Gastrocnemius medialis (tissue), 4 donors: Measurements from ENCODE around the gene APOH. TPM values are rescaled to one million over a fixed set of nuclear protein-coding genes. Genes with fewer than 3 reads are reported as not detected.

Experiments
- ATAC-seq, 2 donors: fragments of 150-250 bp; one replicate each; pipeline ENCODE4 v1.9.1; 2016
- DNase-seq, 2 donors: peaks; one replicate each; pipeline ENCODE4 v3.0.0-alpha.2; 2019
- H3K27ac ChIP-seq, 4 donors: fragments of 200-600 bp; sonication (generic); 1 replicate in 1 of 4; 2 replicates in 3 of 4; pipeline ENCODE4 v1.5.1; 2016 to 2018; ENCODE audit warnings: mild to moderate bottlenecking in 2 of 4, moderate library complexity in 1 of 4
- H3K27me3 ChIP-seq, 3 donors: fragments of 200-600 bp; sonication (generic) in 2 of 3; 1 replicate in 1 of 3; 2 replicates in 2 of 3; pipeline versions ENCODE4 v1.5.1 to v1.6.0; 2016 to 2019; ENCODE audit warnings: mild to moderate bottlenecking in 1 of 3, moderate library complexity in 1 of 3
- H3K36me3 ChIP-seq, 2 donors: fragments of 200-600 bp; sonication (generic) in 1 of 2; one replicate each; pipeline ENCODE4 v1.5.1; 2017 to 2018
- H3K4me1 ChIP-seq, 2 donors: fragments of 200-600 bp; sonication (generic) in 1 of 2; one replicate each; pipeline ENCODE4 v1.5.1; 2016 to 2017; ENCODE audit warnings: mild to moderate bottlenecking in 2 of 2
- H3K4me3 ChIP-seq, 4 donors: fragments of 200-600 bp; sonication (generic) in 3 of 4; 1 replicate in 1 of 4; 2 replicates in 3 of 4; pipeline ENCODE4 v1.5.1; 2016 to 2019; ENCODE audit warnings: mild to moderate bottlenecking in 2 of 4
- H3K9me3 ChIP-seq, 3 donors: fragments of 200-600 bp; sonication (generic) in 2 of 3; 1 replicate in 1 of 3; 2 replicates in 2 of 3; pipeline ENCODE4 v1.5.1; 2016 to 2019
- POLR2A ChIP-seq, 2 donors: fragments of 450-650 bp; IDR thresholded peaks; one replicate each; pipeline ENCODE4 v1.6.1; 2017; ENCODE audit warnings: antibody characterized with exemption in 2 of 2, mild to moderate bottlenecking in 2 of 2, moderate library complexity in 2 of 2
- in situ Hi-C, 4 donors: fragments of 200-750 bp; cut with MboI; loops; one replicate each; pipeline versions ENCODE4 v1.15.0 to v1.8.0; 2017; ENCODE audit warnings: low sequenced_read_pairs in 4 of 4
- intact Hi-C: fragments of 100-400 bp; cut with DNase I; formaldehyde crosslinking; loops from one replicate; pipeline ENCODE4 v1.15.1; 2023; ENCODE audit warnings: low total_unique reads
- total RNA-seq, 4 donors: library from RNA; depleted of rRNA; stranded (reverse); fragments of >200 nt; gene quantifications; one replicate each; pipeline versions ENCODE4 v1.1.0 to v1.2.3, GENCODE V29; 2016
- TF ChIP-seq, protein P1 (sequence below), 5 experiments: fragments of 450-650 bp in 3 of 5; fragments of 200-600 bp in 2 of 5; sonication (generic) in 2 of 5; IDR thresholded peaks in 4 of 5; conservative IDR thresholded peaks in 1 of 5; 1 replicate in 4 of 5; 2 replicates in 1 of 5; pipeline ENCODE4 v1.5.1; 2016 to 2019; ENCODE audit warnings: antibody characterized with exemption in 5 of 5, mild to moderate bottlenecking in 3 of 5, moderate library complexity in 3 of 5

The APOH gene
- total RNA-seq, 4 donors from 2014 or later: 4.4 to 11.5 TPM; not detected in 2

DNA sequence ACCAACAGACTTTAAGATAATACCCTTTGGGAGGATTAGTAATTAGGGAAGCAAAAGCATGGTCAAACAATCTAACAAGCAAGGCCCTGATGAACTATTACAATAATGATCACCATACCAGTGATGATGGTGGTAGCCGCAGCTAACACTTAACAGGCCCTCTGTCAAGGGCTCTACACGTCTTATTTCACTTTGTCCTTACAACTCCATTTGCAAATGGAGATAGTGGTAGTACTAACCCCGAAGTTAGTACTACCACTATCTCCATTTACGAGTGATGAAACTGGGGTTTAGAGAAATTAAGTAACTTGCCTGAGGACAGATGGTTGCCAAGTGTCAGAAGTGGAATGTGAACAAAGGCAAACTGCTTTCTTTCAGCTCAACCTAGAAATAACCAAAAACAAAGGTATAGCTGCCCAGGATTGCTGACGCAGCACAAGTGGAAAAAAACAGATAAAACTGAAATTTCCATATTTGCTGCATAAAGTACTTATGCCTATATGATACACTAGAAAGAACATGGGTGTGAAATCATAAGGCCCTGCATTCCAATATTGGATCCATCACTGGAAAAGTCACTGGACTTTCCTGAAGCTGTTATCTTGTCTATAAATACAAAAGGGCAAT lies 61.9 kb downstream of the APOH start:
- ATAC-seq: no peak

DNA sequence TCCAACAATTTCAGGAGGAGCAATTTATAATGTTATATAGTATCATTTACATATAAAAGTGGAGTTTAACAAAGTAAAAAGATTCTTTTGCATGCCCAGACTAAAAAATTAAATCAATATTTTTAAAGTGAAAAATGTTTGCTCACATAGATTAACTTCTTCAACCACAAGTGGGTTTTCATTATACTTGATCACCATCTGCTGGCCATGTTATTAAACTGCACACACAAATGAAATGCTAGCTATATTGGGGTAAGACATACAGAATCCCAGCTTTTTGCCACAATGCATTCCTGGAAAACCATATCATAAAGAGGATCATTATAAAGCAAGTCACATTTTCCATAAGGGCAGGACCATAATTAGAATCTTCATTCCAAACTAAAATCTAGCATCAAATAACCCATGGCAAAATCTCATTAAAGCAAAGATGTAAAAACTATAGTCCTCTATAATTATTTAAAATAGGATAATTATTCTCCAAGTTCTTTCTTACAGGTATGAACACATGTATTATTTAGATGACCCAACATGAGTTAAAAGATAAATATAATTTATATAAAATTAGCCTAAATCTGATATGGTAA lies 63.6 kb downstream of the APOH start:
- DNase-seq (no peak), ATAC-seq (no peak)
- Histone ChIP-seq H3K4me1 (peaks cover 0 to 3% of the 10 kb centered on the region in 2 donors), H3K9me3 (no peaks in the 10 kb centered on the region), H3K27ac (no peak overlapping the region), H3K27me3 (no peaks in the 10 kb centered on the region), H3K36me3 (no peaks in the 10 kb centered on the region), H3K4me3 (no peak overlapping the region)
- TF ChIP-seq POLR2A (IDR thresholded peaks at IDR 0.05): no peak
- TF ChIP-seq, protein P1, sequence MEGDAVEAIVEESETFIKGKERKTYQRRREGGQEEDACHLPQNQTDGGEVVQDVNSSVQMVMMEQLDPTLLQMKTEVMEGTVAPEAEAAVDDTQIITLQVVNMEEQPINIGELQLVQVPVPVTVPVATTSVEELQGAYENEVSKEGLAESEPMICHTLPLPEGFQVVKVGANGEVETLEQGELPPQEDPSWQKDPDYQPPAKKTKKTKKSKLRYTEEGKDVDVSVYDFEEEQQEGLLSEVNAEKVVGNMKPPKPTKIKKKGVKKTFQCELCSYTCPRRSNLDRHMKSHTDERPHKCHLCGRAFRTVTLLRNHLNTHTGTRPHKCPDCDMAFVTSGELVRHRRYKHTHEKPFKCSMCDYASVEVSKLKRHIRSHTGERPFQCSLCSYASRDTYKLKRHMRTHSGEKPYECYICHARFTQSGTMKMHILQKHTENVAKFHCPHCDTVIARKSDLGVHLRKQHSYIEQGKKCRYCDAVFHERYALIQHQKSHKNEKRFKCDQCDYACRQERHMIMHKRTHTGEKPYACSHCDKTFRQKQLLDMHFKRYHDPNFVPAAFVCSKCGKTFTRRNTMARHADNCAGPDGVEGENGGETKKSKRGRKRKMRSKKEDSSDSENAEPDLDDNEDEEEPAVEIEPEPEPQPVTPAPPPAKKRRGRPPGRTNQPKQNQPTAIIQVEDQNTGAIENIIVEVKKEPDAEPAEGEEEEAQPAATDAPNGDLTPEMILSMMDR (IDR thresholded peaks at IDR 0.05 in 4 of 5, conservative IDR thresholded peaks at IDR 0.05 in 1 of 5): peak; percentile 57 to 66 (median 63)
- intact Hi-C loops: loop anchor here (1.0 to 5.0 kb wide), 3 partner anchors 743 to 934 kb away; no protein-coding TSS in a partner anchor
- in situ Hi-C loops: loop anchor here (5.0 to 25.0 kb wide), 4 partner anchors 871 to 933 kb away; no protein-coding TSS in a partner anchor

More for the DNA sequence above, 61.9 kb downstream of the APOH start:
- no peak for DNase-seq
- no peak overlapping the region for H3K4me3 ChIP-seq
- H3K4me1 ChIP-seq: peaks cover 6 to 20% of the 10 kb centered on the region in 2 donors
- no peaks in the 10 kb centered on the region for H3K9me3 ChIP-seq
- H3K27me3 ChIP-seq: no peaks in the 10 kb centered on the region
- in situ Hi-C loops: loop anchor here (5.0 to 25.0 kb wide), 4 partner anchors 873 to 935 kb away; no protein-coding TSS in a partner anchor
- no peak overlapping the region for H3K27ac ChIP-seq
- H3K36me3 ChIP-seq: no peaks in the 10 kb centered on the region
- intact Hi-C loops: loop anchor here (5.0 kb wide), 2 partner anchors 745 to 875 kb away; no protein-coding TSS in a partner anchor
- TF ChIP-seq, protein P1 (IDR thresholded peaks at IDR 0.05 in 4 of 5, conservative IDR thresholded peaks at IDR 0.05 in 1 of 5): no peak
- TF ChIP-seq POLR2A (IDR thresholded peaks at IDR 0.05): no peak

Other genes starting within 250 kb of the APOH start
- gene CEP112, start 37.3 kb downstream of the APOH start, total RNA-seq: 1 to 10 TPM; 6.1 to 8.7 (median 7.1) TPM
- 10 to 100 TPM in 2 of 4 donors, 1 to 10 TPM in 2; 7.6 to 16.8 (median 11.1) TPM for gene PRKCA, start 73.2 kb upstream of the APOH start, total RNA-seq